AG04450 (cell line): ENCODE results near the gene THOC5. TPM values are rescaled to one million over a fixed set of nuclear protein-coding genes. Genes with fewer than 3 reads are reported as not detected.

Experiments
- CTCF ChIA-PET: fragments of 300-600, 350-600 bp; formaldehyde crosslinking; extraction: SDS; loops from one replicate; lab custom pipeline; 2022; ENCODE audit warnings: antibody characterized with exemption, inconsistent platforms; lab: Charles Lee
- POLR2A ChIA-PET: fragments of 350-600 bp; formaldehyde crosslinking; extraction: SDS; loops from one replicate; lab custom pipeline; 2021; ENCODE audit warnings: antibody characterized with exemption, inconsistent platforms; lab: Yijun Ruan, JAX
- DNase-seq: peaks from one replicate; pipeline ENCODE4 v3.0.0-alpha.2; 2011; ENCODE audit warnings: low read depth, low spot score
- H3K27ac ChIP-seq: one replicate; pipeline ENCODE4 v1.5.1; 2012; ENCODE audit warnings: low read depth, low read length, control low read depth
- H3K27me3 ChIP-seq: one replicate; pipeline ENCODE4 v1.6.0; 2012; ENCODE audit warnings: low read length; ENCODE audit not compliant: control insufficient read depth, insufficient read depth
- H3K4me3 ChIP-seq: 2 replicates; pipeline ENCODE4 v1.5.1; 2011; ENCODE audit warnings: mild to moderate bottlenecking, low read depth, low read length, control low read depth
- H3K9me3 ChIP-seq: 2 replicates; pipeline ENCODE4 v1.5.1; 2012; ENCODE audit warnings: low read length; ENCODE audit not compliant: control insufficient read depth, insufficient read depth
- polyA plus RNA-seq: library from polyadenylated mRNA; depleted of rRNA; stranded (reverse); fragments of >200 nt; gene quantifications from 2 replicates; pipeline ENCODE4 v1.2.3, GENCODE V29; 2011
- TF ChIP-seq, protein P1 (sequence below): IDR thresholded peaks from 2 replicates; pipeline ENCODE4 v1.5.1; 2011; ENCODE audit warnings: low read depth, low read length, control low read depth, inconsistent platforms

The THOC5 gene
- polyA plus RNA-seq, 1 experiment, result 93.7 TPM

DNA sequence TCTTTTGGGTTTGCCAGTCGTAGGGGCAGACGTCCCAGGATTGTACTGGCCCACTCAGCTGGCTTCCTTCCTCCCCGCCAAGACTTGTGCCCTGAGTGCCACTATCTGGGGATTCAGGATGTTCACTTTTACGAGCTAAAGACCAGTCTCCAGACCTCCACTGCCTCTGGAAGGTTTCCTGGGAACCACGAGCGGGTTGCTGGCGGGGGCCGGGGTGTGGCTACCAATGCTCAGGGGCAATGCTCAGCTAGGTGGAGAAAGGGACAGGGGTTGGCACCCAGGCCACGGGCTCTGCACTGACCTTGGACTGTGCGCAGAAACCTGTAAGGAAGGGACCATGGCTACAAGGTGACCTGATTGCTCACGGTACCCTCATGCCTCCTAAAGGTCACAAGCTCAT, 71.3 kb downstream of the THOC5 start:
- TF ChIP-seq, protein P1, sequence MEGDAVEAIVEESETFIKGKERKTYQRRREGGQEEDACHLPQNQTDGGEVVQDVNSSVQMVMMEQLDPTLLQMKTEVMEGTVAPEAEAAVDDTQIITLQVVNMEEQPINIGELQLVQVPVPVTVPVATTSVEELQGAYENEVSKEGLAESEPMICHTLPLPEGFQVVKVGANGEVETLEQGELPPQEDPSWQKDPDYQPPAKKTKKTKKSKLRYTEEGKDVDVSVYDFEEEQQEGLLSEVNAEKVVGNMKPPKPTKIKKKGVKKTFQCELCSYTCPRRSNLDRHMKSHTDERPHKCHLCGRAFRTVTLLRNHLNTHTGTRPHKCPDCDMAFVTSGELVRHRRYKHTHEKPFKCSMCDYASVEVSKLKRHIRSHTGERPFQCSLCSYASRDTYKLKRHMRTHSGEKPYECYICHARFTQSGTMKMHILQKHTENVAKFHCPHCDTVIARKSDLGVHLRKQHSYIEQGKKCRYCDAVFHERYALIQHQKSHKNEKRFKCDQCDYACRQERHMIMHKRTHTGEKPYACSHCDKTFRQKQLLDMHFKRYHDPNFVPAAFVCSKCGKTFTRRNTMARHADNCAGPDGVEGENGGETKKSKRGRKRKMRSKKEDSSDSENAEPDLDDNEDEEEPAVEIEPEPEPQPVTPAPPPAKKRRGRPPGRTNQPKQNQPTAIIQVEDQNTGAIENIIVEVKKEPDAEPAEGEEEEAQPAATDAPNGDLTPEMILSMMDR, result no peak
- DNase-seq, result no peak
- H3K27ac ChIP-seq, result no peak overlapping the region
- H3K9me3 ChIP-seq, result no peaks in the 10 kb centered on the region; the same call in 1 of the 2 replicates
- no peak overlapping the region for H3K4me3 ChIP-seq
- peaks cover 45% of the 10 kb centered on the region for H3K27me3 ChIP-seq
- ChIA-PET POLR2A (interaction anchor here (0.5 to 0.6 kb wide), 2 partner anchors 53 to 996 kb away, joined by 3 to 7 read pairs; no protein-coding TSS in a partner anchor), CTCF (interaction anchor here (0.6 kb wide), 1 partner anchor 10 kb away, joined by 3 read pairs; no protein-coding TSS in a partner anchor)

DNA sequence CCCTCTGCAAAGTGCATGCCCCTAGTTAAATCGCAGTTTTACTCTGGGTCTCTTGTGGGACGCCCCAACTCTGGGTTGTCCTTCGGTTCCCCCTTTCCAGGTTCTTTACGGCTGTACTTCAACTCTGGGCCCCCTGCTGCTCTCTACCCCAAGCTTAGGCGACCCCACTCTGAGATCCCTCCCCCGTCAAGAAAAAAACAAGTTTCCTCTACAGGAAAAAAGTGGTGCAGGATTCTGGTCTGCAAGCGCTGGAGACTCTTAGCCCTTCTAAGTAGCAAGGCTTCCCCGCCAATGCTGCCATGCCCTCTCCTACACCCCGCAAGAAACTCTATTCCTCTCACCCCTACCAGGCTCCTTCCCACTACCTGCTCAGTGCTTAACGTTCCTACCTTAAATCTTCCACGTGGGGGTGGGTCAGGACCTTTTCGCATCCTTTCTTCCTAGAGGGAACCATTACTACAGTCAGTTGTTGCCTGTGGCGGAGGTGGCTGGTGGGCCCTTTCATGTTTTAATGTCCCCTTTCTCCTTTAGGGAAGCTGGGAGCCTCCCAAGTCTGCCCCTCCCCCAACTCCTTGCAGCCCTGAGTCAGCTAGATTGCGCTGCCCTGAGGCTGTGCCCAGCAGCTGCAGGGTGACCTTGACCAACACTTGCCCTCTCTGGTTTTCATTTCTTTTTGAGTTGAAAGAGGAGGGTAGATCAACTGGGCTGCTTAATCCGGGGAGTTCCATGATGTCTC, 72.1 kb downstream of the THOC5 start:
- Histone ChIP-seq H3K4me3 (peak overlapping the region; percentile 41), H3K27me3 (peaks cover 48% of the 10 kb centered on the region), H3K9me3 (no peaks in the 10 kb centered on the region; the same call in 1 of the 2 replicates), H3K27ac (no peak overlapping the region)
- TF ChIP-seq, protein P1, result no peak
- DNase-seq, result no peak
- ChIA-PET CTCF (interaction anchor here (0.5 kb wide), 1 partner anchor 93 kb away, joined by 10 read pairs; no protein-coding TSS in a partner anchor), POLR2A (interaction anchor here (0.7 kb wide), 1 partner anchor 280 kb away, joined by 3 read pairs; no protein-coding TSS in a partner anchor)

DNA sequence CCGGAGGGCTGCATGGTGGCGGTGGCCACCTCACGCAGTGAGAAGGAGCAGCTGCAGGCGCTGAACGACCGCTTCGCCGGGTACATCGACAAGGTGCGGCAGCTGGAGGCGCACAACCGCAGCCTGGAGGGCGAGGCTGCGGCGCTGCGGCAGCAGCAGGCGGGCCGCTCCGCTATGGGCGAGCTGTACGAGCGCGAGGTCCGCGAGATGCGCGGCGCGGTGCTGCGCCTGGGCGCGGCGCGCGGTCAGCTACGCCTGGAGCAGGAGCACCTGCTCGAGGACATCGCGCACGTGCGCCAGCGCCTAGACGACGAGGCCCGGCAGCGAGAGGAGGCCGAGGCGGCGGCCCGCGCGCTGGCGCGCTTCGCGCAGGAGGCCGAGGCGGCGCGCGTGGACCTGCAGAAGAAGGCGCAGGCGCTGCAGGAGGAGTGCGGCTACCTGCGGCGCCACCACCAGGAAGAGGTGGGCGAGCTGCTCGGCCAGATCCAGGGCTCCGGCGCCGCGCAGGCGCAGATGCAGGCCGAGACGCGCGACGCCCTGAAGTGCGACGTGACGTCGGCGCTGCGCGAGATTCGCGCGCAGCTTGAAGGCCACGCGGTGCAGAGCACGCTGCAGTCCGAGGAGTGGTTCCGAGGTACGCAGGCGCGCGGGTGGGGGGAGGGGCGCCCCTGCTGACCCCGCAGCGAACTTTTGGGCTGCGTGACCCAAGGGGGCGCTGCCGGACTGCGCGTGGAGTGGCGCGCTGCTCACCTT, 72.9 kb downstream of the THOC5 start:
- H3K27me3 ChIP-seq, result peaks cover 48% of the 10 kb centered on the region

DNA sequence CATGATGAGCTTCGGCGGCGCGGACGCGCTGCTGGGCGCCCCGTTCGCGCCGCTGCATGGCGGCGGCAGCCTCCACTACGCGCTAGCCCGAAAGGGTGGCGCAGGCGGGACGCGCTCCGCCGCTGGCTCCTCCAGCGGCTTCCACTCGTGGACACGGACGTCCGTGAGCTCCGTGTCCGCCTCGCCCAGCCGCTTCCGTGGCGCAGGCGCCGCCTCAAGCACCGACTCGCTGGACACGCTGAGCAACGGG, 73.4 kb downstream of the THOC5 start:
- Histone ChIP-seq H3K27ac (no peak overlapping the region), H3K27me3 (peaks cover 52% of the 10 kb centered on the region), H3K9me3 (no peaks in the 10 kb centered on the region; the same call in 1 of the 2 replicates), H3K4me3 (peak overlapping the region; percentile 29; the same call in 1 of the 2 replicates)
- no peak for DNase-seq
- ChIA-PET CTCF (interaction anchor here (1.0 kb wide), 1 partner anchor 9 kb away, joined by 3 read pairs; no protein-coding TSS in a partner anchor), POLR2A (no interaction called here)
- TF ChIP-seq, protein P1, result no peak

More for the DNA sequence above, 72.9 kb downstream of the THOC5 start:
- DNase-seq, result no peak
- H3K27ac ChIP-seq, result no peak overlapping the region
- H3K9me3 ChIP-seq, result no peaks in the 10 kb centered on the region; the same call in 1 of the 2 replicates
- POLR2A ChIA-PET, result interaction anchor here (0.7 kb wide), 1 partner anchor 281 kb away, joined by 3 read pairs; no protein-coding TSS in a partner anchor
- TF ChIP-seq, protein P1, result no peak
- H3K4me3 ChIP-seq, result peak overlapping the region; percentile 41
- CTCF ChIA-PET, result interaction anchor here (0.5 to 1.0 kb wide), 2 partner anchors 10 to 94 kb away, joined by 3 to 10 read pairs; no protein-coding TSS in a partner anchor
